Measurements from ENCODE around the gene CNN1. TPM values are rescaled to one million over a fixed set of nuclear protein-coding genes. Genes with fewer than 3 reads are reported as not detected.

The CNN1 gene
- total RNA-seq, 1 experiment from 2014 or later = 0.98 TPM

DNA sequence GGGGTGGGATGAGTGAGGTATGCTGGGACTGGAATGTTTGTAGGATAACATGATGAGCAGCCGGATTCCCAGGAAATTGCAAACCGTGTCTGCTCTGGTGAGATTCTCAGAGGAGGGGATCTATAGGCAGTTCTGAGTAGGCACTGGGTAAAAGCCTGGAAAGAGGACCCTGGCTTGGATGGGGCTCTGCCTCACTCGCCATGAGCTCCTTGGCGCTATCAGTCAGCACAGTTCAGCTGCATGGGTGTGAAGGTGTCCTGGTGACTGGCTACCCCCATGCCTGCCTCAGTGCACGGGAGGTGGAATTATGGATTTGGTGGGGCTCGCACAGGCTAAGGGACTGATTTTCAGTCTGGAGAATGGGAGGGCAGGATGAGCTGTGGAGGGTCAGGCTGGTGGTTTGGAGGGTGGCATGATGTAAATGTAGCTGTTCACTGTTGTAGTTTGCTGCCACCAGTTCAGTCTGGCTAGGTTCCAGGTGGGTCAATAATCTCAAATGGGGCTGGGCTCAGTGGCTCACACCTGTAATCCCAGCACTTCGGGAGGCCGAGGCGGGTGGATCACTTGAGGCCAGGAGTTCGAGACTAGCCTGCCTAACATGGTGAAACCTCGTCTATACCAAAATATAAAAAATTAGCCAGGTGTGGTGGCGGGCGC, 49.5 kb downstream of the CNN1 start:
- peak overlapping the region; percentile 18 to 46 for H3K4me3 ChIP-seq (ENCODE audit: low read depth in 2 of 2, low read length in 2 of 2)
- in situ Hi-C loops (cut with HindIII; ENCODE audit: low pct_unique_long_range_greater_than_20kb, low sequenced_read_pairs) = no loop called here
- no peaks in the 10 kb centered on the region for H3K36me3 ChIP-seq (ENCODE audit: control insufficient read depth, insufficient read depth, low read length)
- no TSS peak for BruUV-seq (replicated peaks)
- peak; percentile 76 for ATAC-seq
- ChIA-PET POLR2A (no interaction called here), CTCF (no interaction called here)
- H3K9me3 ChIP-seq (ENCODE audit: control insufficient read depth, insufficient read depth, low read depth, low read length) = no peaks in the 10 kb centered on the region
- DNase-seq (ENCODE audit: low read depth, low spot score) = no peak
- intact Hi-C loops (cut with micrococcal nuclease; ENCODE audit: unreplicated experiment) = no loop called here
- H3K4me1 ChIP-seq (ENCODE audit: control insufficient read depth, insufficient read depth, low read length) = no peaks in the 10 kb centered on the region
- H3K27me3 ChIP-seq (ENCODE audit: control insufficient read depth, insufficient read depth, low read length) = no peaks in the 10 kb centered on the region
- TF ChIP-seq TCF7L2 (IDR thresholded peaks at IDR 0.05; ENCODE audit: low read depth, low read length) (no peak), SIN3A (IDR thresholded peaks at IDR 0.05; ENCODE audit: borderline replicate concordance, insufficient read depth, low read depth, low read length) (no peak), POLR2AphosphoS5 (IDR thresholded peaks at IDR 0.05; ENCODE audit: low read depth, low read length) (no peak)
- TF ChIP-seq, protein P1, sequence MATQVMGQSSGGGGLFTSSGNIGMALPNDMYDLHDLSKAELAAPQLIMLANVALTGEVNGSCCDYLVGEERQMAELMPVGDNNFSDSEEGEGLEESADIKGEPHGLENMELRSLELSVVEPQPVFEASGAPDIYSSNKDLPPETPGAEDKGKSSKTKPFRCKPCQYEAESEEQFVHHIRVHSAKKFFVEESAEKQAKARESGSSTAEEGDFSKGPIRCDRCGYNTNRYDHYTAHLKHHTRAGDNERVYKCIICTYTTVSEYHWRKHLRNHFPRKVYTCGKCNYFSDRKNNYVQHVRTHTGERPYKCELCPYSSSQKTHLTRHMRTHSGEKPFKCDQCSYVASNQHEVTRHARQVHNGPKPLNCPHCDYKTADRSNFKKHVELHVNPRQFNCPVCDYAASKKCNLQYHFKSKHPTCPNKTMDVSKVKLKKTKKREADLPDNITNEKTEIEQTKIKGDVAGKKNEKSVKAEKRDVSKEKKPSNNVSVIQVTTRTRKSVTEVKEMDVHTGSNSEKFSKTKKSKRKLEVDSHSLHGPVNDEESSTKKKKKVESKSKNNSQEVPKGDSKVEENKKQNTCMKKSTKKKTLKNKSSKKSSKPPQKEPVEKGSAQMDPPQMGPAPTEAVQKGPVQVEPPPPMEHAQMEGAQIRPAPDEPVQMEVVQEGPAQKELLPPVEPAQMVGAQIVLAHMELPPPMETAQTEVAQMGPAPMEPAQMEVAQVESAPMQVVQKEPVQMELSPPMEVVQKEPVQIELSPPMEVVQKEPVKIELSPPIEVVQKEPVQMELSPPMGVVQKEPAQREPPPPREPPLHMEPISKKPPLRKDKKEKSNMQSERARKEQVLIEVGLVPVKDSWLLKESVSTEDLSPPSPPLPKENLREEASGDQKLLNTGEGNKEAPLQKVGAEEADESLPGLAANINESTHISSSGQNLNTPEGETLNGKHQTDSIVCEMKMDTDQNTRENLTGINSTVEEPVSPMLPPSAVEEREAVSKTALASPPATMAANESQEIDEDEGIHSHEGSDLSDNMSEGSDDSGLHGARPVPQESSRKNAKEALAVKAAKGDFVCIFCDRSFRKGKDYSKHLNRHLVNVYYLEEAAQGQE (IDR thresholded peaks at IDR 0.05; ENCODE audit: insufficient read depth in 1 of 2, low read depth in 2 of 2, low read length in 1 of 2) = no peak
- TF ChIP-seq, protein P2, sequence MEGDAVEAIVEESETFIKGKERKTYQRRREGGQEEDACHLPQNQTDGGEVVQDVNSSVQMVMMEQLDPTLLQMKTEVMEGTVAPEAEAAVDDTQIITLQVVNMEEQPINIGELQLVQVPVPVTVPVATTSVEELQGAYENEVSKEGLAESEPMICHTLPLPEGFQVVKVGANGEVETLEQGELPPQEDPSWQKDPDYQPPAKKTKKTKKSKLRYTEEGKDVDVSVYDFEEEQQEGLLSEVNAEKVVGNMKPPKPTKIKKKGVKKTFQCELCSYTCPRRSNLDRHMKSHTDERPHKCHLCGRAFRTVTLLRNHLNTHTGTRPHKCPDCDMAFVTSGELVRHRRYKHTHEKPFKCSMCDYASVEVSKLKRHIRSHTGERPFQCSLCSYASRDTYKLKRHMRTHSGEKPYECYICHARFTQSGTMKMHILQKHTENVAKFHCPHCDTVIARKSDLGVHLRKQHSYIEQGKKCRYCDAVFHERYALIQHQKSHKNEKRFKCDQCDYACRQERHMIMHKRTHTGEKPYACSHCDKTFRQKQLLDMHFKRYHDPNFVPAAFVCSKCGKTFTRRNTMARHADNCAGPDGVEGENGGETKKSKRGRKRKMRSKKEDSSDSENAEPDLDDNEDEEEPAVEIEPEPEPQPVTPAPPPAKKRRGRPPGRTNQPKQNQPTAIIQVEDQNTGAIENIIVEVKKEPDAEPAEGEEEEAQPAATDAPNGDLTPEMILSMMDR (IDR thresholded peaks at IDR 0.05) = no peak; the same call in 1 of the 2 replicates
- H3K27ac ChIP-seq (ENCODE audit: low read length) = no peak overlapping the region

DNA sequence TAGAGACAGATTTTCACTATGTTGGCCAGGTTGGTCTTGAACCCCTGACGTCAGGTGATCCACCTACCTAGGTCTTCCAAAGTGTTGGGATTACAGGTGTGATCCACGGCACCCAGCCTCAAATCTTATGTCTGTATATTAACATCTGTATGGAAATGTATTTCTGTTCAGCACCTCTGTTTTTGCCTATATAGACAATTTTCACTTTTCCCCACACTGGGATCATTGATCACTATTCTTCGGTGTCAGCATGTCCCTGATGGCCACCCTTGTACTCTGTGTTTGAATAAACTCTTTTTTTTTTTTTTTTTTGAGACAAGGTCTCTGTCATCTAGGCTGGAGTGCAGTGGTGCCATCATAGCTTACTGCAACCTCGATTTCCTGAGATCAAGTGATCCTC, 55.4 kb downstream of the CNN1 start:
- DNase-seq (ENCODE audit: low read depth, low spot score) = no peak
- 0 out of 2 replicates have a peak, but pooled peaks cover 4% of the 10 kb centered on the region for H3K4me1 ChIP-seq (ENCODE audit: control insufficient read depth, insufficient read depth, low read length)
- ChIA-PET CTCF (no interaction called here), POLR2A (interaction anchor here (0.6 kb wide), 1 partner anchor 18 kb away, joined by 4 read pairs; no protein-coding TSS in a partner anchor)
- no peaks in the 10 kb centered on the region for H3K27me3 ChIP-seq (ENCODE audit: control insufficient read depth, insufficient read depth, low read length)
- intact Hi-C loops (cut with micrococcal nuclease; ENCODE audit: unreplicated experiment) (no loop called here), in situ Hi-C loops (cut with HindIII; ENCODE audit: low pct_unique_long_range_greater_than_20kb, low sequenced_read_pairs) (no loop called here)
- no peak overlapping the region for H3K27ac ChIP-seq (ENCODE audit: low read length)
- H3K4me3 ChIP-seq (ENCODE audit: low read depth in 2 of 2, low read length in 2 of 2) = no peak overlapping the region
- no TSS peak for BruUV-seq (replicated peaks)
- TF ChIP-seq POLR2AphosphoS5 (IDR thresholded peaks at IDR 0.05; ENCODE audit: low read depth, low read length) (no peak), TCF7L2 (IDR thresholded peaks at IDR 0.05; ENCODE audit: low read depth, low read length) (no peak), SIN3A (IDR thresholded peaks at IDR 0.05; ENCODE audit: borderline replicate concordance, insufficient read depth, low read depth, low read length) (no peak)
- TF ChIP-seq, protein P2 (IDR thresholded peaks at IDR 0.05) = no peak
- TF ChIP-seq, protein P1 (IDR thresholded peaks at IDR 0.05; ENCODE audit: insufficient read depth in 1 of 2, low read depth in 2 of 2, low read length in 1 of 2) = no peak
- H3K36me3 ChIP-seq (ENCODE audit: control insufficient read depth, insufficient read depth, low read length) = peaks cover 6% of the 10 kb centered on the region; the same call in 1 of the 2 replicates
- no peak for ATAC-seq
- H3K9me3 ChIP-seq (ENCODE audit: control insufficient read depth, insufficient read depth, low read depth, low read length) = no peaks in the 10 kb centered on the region

All from Panc1 (cell line).